Activated CD4-positive, CD25-positive, alpha-beta regulatory T cell treated with anti-CD3 and anti-CD28 coated beads, Interleukin-2, amount 50 U/mL, for 72 hours (primary cell): ENCODE results near the gene RHOT2.
"Not testable (repeated sequence)": the region's sequence is repeated elsewhere in the genome, so short reads cannot be mapped to it uniquely, and the experiment has no call there.

Experiments
- DNase-seq: peaks from one replicate; pipeline ENCODE4 v3.0.0; 2021

The RHOT2 gene

DNA sequence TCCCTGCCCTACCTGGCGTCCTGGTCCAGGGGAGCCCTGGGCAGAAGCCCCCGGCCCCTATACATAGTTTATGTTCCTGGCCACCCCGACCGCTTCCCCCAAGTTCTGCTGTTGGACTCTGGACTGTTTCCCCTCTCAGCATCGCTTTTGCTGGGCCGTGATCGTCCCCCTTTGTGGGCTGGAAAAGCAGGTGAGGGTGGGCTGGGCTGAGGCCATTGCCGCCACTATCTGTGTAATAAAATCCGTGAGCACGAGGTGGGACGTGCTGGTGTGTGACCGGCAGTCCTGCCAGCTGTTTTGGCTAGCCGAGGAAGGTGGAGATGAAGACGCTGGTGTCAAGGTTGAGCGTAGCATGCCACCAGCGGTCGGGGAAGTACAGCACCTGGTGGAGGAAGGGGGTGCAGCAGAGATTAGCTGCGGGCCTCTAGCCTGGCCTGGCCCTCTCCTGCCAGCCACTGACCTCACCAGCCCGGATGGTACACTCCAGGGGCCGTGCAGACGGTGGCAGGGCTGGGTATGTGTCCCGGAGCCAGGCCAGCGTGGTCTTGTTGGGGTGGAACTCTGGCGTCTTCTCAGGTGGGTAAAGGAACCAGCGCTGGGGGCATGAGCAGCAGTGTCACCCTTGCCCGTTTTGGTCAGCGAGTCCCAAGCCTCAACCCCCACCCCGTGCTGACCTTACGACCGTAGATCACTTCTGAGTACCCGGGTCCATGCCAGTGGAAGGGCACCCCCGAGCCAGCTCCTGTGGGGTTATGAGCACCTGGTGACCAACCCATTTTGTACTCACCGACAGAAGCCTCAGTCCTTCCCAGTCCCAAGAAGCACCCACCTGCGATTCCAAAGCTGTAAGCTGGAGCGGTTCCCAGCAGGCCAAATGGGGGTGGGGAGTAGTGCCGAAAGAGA, 14.8 kb downstream of the RHOT2 start:
- DNase-seq, result no peak

- DNase-seq, result no peak
Observed at GRCh38 chr16:683396-684070, 15.6 kb downstream of the RHOT2 start.

DNA sequence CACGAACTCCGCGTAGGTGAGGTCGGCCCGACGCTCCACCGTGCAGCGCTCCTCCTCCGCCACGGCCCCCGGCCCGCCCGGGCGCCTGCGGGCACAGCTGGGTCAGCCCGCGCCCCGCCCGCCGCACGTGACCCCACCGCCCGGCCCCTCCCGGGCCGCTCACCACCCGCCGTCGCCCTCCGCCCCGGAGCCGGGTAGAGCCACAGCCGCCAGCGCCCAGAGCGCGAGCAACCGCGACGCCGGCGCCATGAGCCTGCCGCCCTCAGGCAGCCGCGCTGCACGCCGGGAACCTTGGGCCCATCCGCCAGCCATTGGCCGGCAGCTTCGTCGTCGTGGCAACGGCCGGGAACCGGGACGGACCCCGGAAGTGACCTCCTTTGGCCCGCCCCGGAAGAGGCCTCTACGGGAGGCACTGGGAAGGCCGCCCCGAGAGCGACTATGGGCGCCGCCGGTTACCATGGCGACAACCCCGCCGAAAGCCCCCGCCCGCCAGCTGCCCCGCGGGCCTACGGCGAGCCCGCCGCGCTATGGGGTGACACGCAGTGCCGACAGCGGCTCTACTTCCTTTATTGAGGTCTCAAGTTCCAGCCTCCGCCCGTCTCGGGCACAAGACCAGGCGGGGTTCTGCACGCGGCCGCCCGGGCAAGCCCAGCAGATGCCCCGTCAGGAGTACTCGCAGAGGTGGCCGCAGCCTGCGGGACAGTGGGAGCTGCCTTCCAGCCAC, 16.3 kb downstream of the RHOT2 start, which contains the start of gene JMJD8:
Gene JMJD8 (minus strand): TSS at position 264 of the 724 bp plus-strand sequence. CDS start 15 bp downstream, at position 249.
- peak; percentile 96 for DNase-seq

GRCh38 chr16:684961-685696, 17.2 kb downstream of the RHOT2 start:
- no peak for DNase-seq

- DNase-seq, result no peak
Observed at GRCh38 chr16:685967-686366, 18.0 kb downstream of the RHOT2 start.

GRCh38 chr16:686459-687260, 18.7 kb downstream of the RHOT2 start:
- DNase-seq, result no peak

- no peak for DNase-seq
Observed at GRCh38 chr16:687499-687898, 19.6 kb downstream of the RHOT2 start.

- no peak for DNase-seq
Observed at GRCh38 chr16:689175-689897, 21.4 kb downstream of the RHOT2 start.

- DNase-seq, result not testable (repeated sequence)
Observed at GRCh38 chr16:691242-691641, 23.3 kb downstream of the RHOT2 start.

DNA sequence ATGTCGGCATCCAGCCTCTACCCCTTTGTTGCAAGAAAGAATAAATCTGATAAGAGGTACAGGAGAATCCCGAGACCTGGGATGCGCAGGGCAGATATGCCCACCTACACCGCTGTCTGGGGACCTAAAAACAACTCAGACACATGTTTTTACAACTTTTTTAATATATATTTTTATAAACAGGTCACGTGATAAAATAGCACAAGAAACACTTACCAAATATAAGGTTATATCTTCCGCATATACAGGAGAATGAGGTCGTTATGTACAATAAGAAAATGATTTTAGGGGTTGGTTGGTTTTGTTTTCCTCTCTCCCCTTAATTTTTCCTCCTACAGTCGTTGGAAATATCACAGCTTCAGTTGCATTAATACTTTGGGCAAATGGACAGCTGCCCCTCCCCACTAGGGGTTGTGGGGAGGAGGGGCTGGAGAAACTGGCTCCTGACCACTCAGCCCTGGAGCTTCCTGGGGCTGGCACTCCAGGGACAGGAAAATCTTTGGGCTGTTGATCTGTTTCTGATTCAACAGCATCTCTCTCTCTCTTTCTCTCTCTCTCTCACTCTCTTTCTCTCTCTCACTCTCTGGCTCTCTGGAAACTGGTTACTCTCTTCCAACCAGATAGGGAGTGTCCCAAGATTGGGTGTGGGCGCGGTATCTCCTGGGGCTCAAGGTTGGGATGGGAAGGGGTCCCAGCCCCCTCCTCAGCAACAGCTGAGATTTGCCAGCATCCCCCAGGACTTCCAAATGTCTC, 24.6 kb downstream of the RHOT2 start:
- no peak for DNase-seq

- DNase-seq, result no peak
Observed at GRCh38 chr16:693364-693763, 25.4 kb downstream of the RHOT2 start.

- no peak for DNase-seq
Observed at GRCh38 chr16:693766-694165, 25.8 kb downstream of the RHOT2 start.

- no peak for DNase-seq
Observed at GRCh38 chr16:694187-694862, 26.4 kb downstream of the RHOT2 start.

DNA sequence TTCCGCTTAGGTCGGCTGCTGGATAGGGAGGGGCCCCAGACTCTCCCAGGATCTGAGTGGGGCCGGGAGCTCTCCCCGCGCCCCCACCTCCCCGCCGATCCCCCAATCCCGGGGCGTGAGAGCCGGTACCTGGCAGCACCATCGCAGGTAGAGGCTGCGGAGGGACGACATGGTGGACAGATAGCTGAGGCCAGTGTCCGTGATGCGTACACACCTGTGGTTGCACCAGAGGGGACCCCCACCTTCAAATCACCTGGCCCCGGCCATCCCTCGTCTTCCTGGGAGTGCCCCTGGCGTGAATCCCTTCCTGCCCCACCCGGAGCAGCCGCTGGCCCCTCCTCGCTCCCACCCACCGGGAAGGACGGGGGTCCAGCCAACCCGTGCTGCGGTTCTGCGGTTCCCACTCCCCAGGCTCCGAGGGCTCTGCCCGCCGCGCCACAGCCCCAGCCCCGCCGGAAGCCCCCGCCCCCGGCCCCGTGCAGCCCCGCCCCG, 27.0 kb downstream of the RHOT2 start:
- no peak for DNase-seq

DNA sequence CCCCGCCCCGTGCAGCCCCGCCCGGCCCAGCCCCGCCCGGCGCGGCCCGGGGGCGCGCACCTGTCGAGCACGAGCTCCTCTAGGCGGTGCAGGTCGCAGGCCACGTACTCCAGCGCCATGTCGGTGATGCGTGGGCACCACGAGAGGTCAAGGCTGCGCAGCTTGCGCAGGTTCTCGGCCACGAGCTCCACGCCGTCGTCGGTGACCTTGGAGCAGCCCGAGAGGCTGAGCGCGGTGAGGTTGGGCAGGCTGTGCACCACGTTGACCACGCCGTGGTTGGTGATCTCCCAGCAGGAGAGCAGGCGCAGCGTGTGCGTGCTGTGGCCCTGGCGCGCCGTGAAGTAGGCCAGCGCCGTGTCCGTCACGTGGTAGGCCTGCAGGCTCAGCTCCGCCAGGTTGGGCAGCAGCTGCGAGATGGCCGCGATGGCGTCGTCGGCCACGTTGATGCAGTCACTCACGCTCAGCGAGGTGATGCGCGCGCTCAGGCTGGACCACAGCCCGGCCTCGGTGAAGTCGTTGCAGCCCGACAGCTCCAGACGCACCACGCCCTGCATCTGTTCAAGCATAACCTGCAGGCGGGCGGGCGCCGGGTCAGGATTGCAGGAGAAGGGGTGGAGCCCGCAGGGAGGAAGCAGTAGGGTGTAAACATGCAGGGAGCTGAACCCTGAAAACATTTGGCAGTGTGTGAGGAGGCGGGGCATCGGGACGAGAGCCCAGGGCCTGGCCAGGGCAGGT, 27.6 kb downstream of the RHOT2 start:
- DNase-seq, result peak; percentile 78

DNA sequence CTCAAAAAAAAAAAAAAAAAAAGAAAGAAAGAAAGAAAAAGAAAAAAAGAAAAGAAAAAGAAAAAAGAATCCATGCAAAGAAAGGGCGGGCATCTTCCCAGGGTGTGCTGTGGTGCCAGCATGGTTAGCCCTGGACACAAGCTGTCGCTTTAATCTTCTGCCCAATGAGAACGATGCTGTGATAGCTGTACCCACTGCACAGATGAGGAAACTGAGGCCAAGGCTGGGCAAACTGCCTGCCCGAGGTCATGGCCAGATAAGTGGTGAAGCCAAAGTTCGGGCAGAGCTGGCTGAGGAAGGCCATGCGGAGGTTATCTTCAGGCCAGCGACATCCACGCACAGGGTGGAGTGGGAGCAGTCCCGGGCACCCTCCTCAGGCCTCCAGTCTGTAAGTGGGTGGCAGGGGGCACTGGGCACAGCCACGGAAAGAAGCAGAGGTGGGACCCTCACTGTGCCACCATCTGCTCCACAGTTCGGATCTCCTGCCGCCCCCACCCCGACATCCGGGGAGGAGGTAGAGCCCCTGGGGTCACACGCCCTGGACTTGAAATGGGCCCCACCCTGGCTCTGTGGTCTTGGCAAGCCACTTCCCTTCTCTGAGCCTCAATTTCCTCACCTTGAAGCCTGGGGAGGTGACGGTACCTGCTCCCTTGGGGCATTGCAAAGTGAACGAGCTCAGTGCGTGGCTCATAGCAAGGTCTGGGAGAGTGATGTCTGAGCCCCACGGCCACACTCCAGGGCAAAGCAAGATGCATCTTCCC, 31.2 kb downstream of the RHOT2 start:
- no peak for DNase-seq

DNA sequence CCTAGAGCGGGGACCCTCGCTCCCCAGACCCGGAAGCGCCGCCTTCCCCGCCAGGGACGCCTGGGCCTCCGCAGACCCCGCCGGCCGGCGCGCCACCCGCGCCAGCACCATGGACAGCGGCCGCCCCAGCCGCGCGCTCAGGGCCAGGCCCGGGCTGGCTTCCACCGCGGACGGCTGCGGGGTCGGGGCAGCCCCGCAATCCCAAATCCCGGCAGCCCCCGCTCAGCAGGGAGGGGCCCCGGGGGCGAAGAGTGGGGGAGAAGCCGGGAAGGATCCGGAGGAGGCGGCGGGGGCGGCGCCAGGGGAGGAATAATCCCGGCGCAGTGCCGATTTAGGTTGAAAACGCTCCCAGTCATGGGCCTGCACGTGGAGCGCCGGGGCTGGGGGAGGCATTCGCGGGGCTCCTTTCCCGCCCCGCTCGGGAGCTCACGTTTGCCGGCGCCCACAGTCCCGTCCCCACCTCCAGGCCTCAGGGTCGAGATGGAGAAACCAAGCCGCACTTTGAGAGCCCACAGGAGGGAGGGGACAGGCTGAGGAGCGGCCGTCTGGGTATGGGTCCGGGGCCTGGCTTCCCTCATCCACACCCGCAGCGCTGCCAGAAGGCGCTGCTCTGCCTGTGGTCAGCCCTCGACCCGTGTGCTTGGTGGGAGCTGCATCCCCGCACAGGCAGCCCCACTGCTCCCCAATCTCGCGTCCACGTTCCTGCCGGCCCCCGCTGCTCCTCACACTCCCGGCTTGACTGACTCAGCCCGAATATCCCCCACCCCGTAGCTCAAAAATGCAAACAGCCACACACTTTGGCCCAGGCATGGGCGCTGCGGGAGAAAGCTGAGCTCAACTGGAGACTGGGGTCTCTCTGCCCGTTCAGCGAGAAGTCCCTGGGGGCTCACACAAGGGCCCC, 33.0 kb downstream of the RHOT2 start:
- DNase-seq, result no peak
